C4-2B (cell line): ENCODE data around the gene SLC14A1.

Experiments used
- H3K27ac ChIP-seq: fragments of 450-650 bp; 2 replicates; pipeline ENCODE4 v1.5.1; 2017
- ZFX ChIP-seq: fragments of 450-650 bp; IDR thresholded peaks from 2 replicates; pipeline ENCODE4 v1.6.1; 2017
- TF ChIP-seq, protein P1 (sequence below): fragments of 450-650 bp; conservative IDR thresholded peaks from 2 replicates; pipeline ENCODE4 v1.5.1; 2017; ENCODE audit warnings: mild to moderate bottlenecking

The SLC14A1 gene

DNA sequence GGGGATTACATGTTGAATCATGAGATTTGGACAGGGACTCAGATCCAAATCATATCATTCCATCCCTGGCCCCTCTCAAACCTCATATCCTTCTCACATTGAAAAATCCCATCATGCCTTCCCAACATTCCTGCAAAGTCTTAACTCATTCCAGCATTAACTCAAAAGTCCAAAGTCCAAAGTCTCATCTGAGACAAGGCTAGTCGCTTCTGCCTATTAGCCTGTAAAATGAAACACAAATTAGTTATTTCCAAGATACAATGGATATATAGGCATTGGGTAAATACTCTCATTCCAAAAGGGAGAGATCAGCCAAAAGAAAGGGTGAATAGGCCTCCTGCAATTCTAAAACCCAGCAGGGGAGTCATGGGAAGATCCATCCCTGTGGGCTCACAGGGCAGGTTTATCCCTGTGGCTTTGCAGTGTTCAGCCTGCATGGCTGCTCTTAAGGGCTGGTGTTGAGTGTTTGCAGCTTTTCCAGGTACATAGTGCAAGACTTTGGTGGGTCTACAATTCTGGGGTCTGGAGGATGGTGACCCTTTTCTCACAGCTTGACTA is 21.2 kb upstream of the SLC14A1 start:
- H3K27ac ChIP-seq, result no peak overlapping the region
- no peak for TF ChIP-seq ZFX
- TF ChIP-seq, protein P1, sequence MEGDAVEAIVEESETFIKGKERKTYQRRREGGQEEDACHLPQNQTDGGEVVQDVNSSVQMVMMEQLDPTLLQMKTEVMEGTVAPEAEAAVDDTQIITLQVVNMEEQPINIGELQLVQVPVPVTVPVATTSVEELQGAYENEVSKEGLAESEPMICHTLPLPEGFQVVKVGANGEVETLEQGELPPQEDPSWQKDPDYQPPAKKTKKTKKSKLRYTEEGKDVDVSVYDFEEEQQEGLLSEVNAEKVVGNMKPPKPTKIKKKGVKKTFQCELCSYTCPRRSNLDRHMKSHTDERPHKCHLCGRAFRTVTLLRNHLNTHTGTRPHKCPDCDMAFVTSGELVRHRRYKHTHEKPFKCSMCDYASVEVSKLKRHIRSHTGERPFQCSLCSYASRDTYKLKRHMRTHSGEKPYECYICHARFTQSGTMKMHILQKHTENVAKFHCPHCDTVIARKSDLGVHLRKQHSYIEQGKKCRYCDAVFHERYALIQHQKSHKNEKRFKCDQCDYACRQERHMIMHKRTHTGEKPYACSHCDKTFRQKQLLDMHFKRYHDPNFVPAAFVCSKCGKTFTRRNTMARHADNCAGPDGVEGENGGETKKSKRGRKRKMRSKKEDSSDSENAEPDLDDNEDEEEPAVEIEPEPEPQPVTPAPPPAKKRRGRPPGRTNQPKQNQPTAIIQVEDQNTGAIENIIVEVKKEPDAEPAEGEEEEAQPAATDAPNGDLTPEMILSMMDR, result no peak

GRCh38 chr18:45708831-45709230 is 15.2 kb upstream of the SLC14A1 start:
- H3K27ac ChIP-seq, result no peak overlapping the region
- TF ChIP-seq, protein P1, result no peak
- no peak for TF ChIP-seq ZFX

GRCh38 chr18:45712061-45712460 is 11.9 kb upstream of the SLC14A1 start:
- TF ChIP-seq, protein P1, result no peak
- no peak for TF ChIP-seq ZFX
- no peak overlapping the region for H3K27ac ChIP-seq

- H3K27ac ChIP-seq, result no peak overlapping the region
- no peak for TF ChIP-seq ZFX
- TF ChIP-seq, protein P1, result no peak
Observed at GRCh38 chr18:45713239-45713638, 10.7 kb upstream of the SLC14A1 start.

- no peak for TF ChIP-seq ZFX
- TF ChIP-seq, protein P1, result no peak
- no peak overlapping the region for H3K27ac ChIP-seq
Observed at GRCh38 chr18:45715212-45715780, 8.7 kb upstream of the SLC14A1 start.

- TF ChIP-seq ZFX, result no peak
- TF ChIP-seq, protein P1, result no peak
- H3K27ac ChIP-seq, result no peak overlapping the region
Observed at GRCh38 chr18:45719106-45719505, 4.9 kb upstream of the SLC14A1 start.

DNA sequence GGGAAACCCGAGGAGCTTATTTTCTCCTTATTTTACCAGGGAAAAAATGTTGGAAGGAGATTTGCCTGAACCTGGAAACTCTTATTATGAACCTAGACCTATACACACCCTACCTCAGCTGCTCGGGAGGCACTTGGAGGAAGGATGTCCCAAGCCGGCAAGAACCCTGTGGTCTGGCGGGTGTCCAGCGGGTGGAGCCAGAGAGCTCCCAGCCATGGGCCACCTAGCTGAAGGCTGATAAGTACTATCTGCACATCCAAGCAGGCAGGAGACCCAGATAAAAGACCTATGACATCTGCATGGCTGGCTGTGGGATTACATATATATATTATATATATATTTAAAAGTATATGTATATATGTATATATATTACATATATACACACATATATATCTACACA is 1.1 kb upstream of the SLC14A1 start:
- no peak for TF ChIP-seq ZFX
- TF ChIP-seq, protein P1, result peak; percentile 76
- H3K27ac ChIP-seq, result no peak overlapping the region
